Glomerular visceral epithelial cell (primary cell): ENCODE measurements around the gene NTN1.

Source experiments
- DNase-seq: peaks from one replicate; pipeline ENCODE4 v3.0.0-alpha.2; 2016; ENCODE audit errors: extremely low spot score

Gene NTN1

GRCh38 chr17:9231449-9232154 lies 210.3 kb downstream of the NTN1 start:
- no peak for DNase-seq

- DNase-seq = no peak
Observed at GRCh38 chr17:9232155-9232475, 210.8 kb downstream of the NTN1 start.

- no peak for DNase-seq
Observed at GRCh38 chr17:9232591-9233270, 211.4 kb downstream of the NTN1 start.

GRCh38 chr17:9233271-9233599 lies 211.9 kb downstream of the NTN1 start:
- DNase-seq = no peak

- DNase-seq = no peak
Observed at GRCh38 chr17:9233761-9234160, 212.5 kb downstream of the NTN1 start.

GRCh38 chr17:9234389-9234945 lies 213.2 kb downstream of the NTN1 start:
- no peak for DNase-seq

- no peak for DNase-seq
Observed at GRCh38 chr17:9235346-9235745, 214.0 kb downstream of the NTN1 start.

GRCh38 chr17:9236286-9237052 lies 215.2 kb downstream of the NTN1 start:
- no peak for DNase-seq

GRCh38 chr17:9237053-9237410 lies 215.7 kb downstream of the NTN1 start:
- DNase-seq = no peak

GRCh38 chr17:9237661-9238301 lies 216.5 kb downstream of the NTN1 start:
- DNase-seq = no peak

- no peak for DNase-seq
Observed at GRCh38 chr17:9238340-9239245, 217.3 kb downstream of the NTN1 start.

- no peak for DNase-seq
Observed at GRCh38 chr17:9239246-9239792, 218.0 kb downstream of the NTN1 start.

- DNase-seq = peak; percentile 30
Observed at GRCh38 chr17:9239793-9240658, 218.7 kb downstream of the NTN1 start.

GRCh38 chr17:9240659-9241370 lies 219.5 kb downstream of the NTN1 start:
- no peak for DNase-seq

GRCh38 chr17:9241371-9241712 lies 220.0 kb downstream of the NTN1 start:
- DNase-seq = no peak

GRCh38 chr17:9241774-9242496 lies 220.6 kb downstream of the NTN1 start:
- DNase-seq = no peak

GRCh38 chr17:9242497-9242881 lies 221.2 kb downstream of the NTN1 start:
- no peak for DNase-seq

GRCh38 chr17:9242983-9243382 lies 221.7 kb downstream of the NTN1 start:
- no peak for DNase-seq
